ENCODE data around the gene TRIP12. TPM values are rescaled to one million over a fixed set of nuclear protein-coding genes. Genes with fewer than 3 reads are reported as not detected.
"Not testable (repeated sequence)": the region's sequence is repeated elsewhere in the genome, so short reads cannot be mapped to it uniquely, and the experiment has no call there.

TRIP12 gene
- polyA plus RNA-seq, 4 donors: 153 to 198 (median 182) TPM

DNA sequence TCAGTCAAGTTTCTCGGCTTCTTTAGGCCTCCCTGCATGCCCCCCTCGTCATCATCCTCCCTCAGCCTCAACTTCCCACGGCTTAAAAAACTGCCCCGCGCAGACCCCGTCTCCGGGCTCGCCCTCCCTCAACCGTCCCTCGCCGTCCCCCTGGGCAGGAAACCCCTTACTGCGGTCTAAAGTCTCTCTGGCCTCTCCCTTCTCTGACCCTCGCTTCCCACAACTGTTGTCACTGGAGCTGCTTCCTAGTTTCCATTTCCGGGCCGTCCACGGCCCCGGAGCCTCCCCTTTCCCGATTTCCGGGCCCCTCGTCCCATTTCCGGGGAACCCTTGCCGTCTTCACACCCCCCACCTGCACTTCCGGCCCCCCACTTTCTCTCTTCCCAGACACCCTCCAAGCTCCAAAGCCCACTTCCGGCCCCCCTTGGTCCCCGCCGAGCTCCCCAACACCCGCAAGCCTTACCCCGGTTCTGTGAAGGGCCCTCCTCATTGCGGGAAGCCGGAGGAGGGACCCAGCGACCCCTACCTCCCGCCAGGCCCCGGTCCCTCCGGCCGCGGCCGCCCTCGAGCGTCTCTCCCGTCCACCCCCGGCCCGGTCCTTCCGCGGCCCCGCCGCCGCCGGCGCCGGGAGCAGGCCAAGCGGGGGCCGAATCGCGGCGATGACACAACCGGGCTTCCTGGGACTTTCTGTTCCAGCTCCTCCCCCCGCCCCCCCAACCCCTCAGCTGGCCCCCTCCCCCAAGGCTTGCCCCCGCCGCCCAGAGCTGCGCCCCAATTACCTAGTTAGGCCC is 513 bp downstream of the TRIP12 start:
- peak in 3 of 4 donors; percentile 33 to 45 (median 38) for DNase-seq (ENCODE audit: low read depth in 4 of 4, low spot score in 3 of 4)

DNA sequence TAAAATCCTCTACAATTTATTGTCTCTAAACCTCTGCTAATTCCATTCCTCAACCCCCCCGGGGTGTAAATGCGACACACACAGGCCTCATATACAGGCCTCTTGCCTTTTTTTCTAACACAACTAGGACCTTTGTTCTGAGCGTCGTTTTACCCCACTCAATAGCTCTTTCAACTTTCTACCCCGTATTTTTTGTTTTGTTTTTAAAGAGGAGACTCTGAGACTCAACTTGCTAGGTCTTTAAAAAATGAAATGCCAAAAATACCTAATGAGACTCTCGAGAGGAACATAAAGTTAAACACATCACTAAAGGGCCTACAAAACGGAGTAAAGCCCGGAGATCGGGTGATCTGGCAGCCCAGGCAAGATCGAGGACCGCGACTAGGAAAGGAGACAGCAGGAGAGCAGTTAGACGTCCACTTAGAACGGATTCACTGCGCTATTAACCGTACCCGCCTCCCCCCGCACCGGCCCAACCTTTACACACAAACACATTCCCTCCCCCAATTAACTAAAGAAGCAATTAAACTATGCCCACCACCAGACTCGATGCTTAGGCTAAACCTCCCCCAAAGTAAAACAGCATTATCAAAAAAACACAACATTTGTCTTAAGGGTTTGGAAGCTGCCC is 1.7 kb downstream of the TRIP12 start:
- DNase-seq (ENCODE audit: low read depth in 4 of 4, low spot score in 3 of 4): no peak

DNA sequence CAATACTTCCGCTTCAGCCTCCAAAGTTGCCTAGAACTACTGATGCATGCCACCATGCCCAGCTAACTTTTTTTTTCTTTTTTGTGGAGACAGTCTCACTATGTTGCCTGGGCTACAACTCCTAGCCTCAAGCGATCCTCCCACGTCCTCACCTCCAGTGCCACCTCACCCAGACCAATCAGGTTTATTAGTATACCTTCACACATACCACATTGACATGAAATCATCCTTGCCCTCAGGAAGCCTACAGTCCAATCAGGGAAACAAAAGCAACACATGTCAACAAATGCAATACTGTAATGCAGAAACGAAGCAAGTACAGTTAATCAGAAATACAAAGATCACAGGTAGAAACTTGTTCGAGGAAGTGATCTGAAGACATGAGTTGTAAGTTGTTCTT is 4.0 kb downstream of the TRIP12 start:
- DNase-seq (ENCODE audit: low read depth in 4 of 4, low spot score in 3 of 4): no peak

GRCh38 chr2:229914171-229914570 is 7.6 kb downstream of the TRIP12 start:
- no peak for DNase-seq (ENCODE audit: low read depth in 4 of 4, low spot score in 3 of 4)

DNA sequence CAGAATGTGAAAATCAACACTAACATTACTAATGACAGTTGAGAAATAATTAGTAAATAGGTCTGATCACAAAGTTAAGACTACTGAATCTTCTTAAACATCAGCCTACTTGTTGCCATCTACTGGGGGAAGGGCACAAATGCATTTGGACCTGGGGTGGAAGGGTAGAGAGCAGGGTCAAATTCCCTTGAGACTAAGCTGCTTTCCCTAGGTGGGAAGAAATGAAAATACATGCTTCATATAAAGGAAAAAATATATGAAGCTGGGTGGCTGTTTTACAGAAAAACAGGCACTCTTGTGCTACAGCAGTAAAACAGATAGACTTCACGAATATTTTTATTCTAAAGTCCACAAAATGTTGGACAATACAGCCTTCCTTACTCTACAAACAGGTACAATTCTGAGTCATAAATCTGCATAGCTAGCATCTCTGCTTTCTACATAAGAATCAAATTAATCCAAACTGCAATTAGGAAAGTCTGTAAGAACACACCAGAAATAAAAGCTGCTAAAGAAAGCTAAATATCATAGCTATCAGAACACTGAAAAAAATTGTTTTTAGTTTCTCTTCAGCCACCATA is 10.9 kb downstream of the TRIP12 start:
- no peak for DNase-seq (ENCODE audit: low read depth in 4 of 4, low spot score in 3 of 4)

DNA sequence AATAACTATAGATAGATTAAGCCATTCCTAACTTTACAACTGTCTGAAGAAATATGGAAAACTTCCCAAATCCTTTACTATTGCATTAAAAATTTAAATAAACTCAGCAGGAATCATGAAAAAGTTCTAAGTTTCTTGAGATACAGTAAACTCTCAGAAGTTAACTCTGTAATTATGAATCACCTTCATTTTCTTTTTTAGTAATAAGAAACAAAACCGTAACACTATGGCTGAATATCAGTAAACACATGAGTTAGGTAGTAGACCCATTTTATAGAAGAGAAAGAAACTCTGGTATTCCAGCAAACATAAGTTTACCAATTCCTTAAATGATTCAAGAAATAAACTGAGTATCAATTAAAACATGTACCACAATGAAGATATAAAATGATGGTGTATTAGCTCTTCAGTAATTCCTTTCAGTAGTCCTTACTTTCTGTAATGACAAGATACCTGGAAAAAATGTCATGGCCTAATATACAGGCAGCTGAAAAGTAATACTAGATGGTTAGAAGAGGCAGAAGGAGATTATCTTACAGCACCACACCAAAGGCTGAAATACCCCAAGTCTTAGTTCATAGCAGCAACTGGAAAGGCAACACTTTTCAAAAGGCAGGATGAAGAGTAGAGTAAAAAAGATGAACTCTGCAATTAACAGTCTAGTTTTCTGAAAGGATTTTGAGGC is 11.5 kb downstream of the TRIP12 start:
- DNase-seq (ENCODE audit: low read depth in 4 of 4, low spot score in 3 of 4): no peak

- DNase-seq (ENCODE audit: low read depth in 4 of 4, low spot score in 3 of 4): no peak
Measured at GRCh38 chr2:229909090-229909489, 12.7 kb downstream of the TRIP12 start.

- DNase-seq (ENCODE audit: low read depth in 4 of 4, low spot score in 3 of 4): no peak
Measured at GRCh38 chr2:229905601-229906000, 16.2 kb downstream of the TRIP12 start.

GRCh38 chr2:229903037-229903436 is 18.8 kb downstream of the TRIP12 start:
- DNase-seq (ENCODE audit: low read depth in 4 of 4, low spot score in 3 of 4): no peak

DNA sequence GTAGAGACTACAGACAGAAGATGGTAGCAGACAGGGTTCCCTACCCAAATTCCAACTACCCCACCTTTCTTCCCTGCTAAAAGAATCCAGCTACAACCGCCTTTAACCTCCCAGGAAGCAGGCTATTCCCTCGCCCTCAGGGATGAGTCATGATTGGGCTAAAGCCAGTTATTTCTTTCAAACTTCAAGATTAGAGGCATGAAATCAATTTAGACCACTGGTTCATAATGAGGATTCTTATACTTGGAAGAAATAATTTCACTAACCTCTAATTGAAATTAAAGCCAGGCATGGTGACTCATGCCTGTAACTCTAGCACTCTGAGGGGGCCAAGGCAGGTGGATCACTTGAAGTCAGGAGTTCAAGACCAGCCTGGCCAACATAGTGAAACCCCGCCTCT is 20.0 kb downstream of the TRIP12 start:
- DNase-seq (ENCODE audit: low read depth in 4 of 4, low spot score in 3 of 4): no peak

DNA sequence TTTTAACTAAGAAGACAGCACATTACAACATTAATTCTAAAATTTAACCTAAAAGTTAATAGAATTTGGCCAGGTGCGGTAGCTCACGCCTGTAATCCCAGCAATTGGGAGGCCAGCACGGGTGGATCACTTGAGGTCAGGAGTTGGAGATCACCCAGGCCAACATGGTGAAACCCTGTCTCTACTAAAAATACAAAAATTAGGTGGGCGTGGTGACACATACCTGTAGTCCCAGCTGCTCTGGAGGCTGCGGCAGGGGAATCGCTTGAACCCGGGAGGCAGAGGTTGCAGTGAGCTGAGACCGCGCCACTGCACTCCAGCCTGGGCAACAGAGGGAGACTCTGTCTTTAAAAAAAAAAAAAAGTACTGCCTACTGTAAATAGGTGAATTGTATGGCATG is 21.3 kb downstream of the TRIP12 start:
- not testable (repeated sequence) for DNase-seq (ENCODE audit: low read depth in 4 of 4, low spot score in 3 of 4)

DNA sequence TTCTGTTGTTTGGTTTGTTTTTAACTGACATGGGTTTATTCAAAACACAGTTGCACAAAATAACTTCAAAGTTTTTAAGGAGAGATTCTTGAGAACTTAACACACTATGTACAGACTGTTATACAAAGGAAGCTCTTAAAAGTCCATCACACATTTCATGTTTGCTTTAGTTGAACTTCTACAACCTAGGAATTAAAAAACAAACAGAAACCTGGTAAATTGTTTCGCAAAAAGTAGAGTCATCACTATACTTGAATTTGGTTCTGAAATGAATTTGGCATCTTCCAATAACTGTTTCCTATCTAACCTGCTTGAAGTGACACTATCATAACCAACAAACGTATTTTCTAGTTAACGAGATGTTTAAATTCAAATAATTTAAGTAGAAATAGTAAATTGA is 21.8 kb downstream of the TRIP12 start:
- no peak for DNase-seq (ENCODE audit: low read depth in 4 of 4, low spot score in 3 of 4)

DNA sequence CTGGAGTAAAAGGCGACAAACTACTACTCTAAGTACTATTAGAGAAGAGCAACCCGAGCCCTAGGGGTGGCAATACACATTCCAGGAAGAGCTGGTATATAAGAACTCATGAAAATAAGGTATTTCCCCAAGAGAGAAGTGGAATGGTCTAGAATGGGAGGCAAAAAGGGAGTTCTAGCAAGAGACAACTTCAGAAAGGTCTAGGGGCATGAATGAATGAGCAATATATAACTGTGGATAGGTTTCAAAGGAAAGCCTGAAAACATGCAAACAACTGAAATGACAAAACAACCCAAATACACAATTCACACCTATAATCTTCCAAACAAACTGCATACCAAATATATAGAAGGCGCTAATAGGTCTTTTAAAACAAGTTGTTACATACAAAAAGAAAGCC is 22.2 kb downstream of the TRIP12 start:
- no peak for DNase-seq (ENCODE audit: low read depth in 4 of 4, low spot score in 3 of 4)

DNA sequence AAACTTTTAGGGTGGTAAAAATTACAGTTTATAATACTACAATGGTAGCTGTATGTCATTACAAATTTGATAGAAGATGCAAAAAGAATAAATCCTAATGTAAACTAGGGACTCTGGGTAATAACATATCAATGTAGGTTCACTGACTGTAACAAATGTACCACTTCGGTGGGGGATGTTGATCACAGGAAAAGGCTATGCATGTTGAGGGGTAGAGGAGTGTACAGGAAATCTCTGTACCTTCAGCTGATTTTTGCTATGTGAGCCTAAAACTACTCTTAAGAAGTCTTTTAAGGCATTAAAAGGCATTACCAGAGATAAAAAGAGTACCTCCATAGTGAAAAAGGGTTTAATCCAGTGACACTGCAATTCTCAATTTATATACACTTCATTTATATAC is 25.0 kb downstream of the TRIP12 start:
- DNase-seq (ENCODE audit: low read depth in 4 of 4, low spot score in 3 of 4): no peak

- no peak for DNase-seq (ENCODE audit: low read depth in 4 of 4, low spot score in 3 of 4)
Measured at GRCh38 chr2:229889023-229889422, 32.8 kb downstream of the TRIP12 start.

DNA sequence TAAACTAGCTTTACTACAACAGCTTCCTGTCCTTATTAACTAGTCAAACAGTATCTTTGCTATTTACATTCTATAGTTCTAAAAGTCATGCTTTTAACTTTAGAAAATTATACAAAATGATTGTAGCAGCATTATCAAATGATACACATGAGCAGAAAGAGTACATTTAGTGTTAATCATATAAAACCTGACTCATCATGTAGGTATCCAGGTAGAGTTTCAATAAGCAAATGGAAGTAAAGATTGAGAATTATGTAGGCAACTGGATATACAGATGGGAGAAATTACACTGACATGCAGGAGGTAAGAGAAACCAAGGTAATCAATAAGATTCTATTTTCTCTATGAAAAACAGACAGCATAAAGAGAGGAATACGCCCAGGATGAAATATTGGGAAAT is 33.8 kb downstream of the TRIP12 start:
- no peak for DNase-seq (ENCODE audit: low read depth in 4 of 4, low spot score in 3 of 4)

DNA sequence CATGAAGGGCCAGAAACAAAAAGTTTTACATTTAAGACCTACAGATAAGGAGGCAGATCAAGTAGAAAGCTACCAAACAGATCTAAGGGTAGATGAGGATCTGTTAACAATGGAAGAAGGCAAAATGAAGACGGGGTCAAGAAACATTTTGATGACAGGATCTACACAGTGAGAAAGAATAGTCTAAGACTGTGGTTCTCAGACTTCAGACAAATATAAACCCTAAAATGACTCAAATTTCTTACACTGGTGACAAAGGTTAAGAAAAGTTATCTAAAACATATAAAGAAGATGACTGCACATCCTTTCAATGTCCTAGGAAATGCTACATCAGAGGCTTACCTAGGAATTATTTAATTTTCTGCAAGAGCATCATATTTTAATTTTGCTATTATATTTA is 34.4 kb downstream of the TRIP12 start:
- DNase-seq (ENCODE audit: low read depth in 4 of 4, low spot score in 3 of 4): no peak

DNA sequence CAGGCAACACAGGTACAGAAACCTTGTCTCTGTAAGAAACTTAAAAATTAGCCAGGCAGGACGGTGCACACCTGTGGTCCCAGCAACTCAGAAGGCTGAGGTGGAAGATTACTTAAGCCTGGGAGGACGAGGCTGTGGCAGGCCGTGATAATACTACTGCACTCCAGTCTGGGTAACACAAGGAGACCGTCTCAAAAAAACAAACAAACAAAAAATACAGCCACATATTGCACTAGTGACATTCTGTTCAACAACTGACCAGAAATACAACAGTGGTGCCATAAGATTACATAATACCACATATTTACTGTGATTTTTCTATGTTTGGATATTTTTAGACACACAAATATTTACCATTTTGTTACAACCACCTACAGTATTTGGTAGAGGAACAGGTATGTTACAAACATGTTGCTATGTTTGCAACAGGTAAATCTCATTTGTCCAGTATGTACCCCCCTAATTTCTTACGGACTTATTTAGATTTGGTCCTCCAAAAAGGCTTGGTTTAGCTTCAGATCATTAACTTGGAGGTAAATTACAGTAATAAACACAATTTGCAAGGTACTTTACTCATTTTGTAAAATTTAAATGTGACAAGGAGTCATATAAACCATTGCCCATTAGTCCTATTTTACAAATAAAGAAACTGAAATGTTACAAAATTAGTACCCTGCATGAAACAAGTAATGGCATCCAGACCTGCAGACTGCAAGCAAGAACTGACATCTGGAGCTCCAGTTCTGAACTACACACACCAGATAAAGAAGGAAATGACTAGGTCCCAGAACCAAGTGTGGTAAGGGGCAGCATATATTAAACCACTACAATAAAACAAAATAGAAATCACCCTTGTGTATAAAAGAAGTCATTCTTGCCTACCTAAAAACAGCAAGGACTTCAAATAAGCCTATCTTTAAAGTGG is 36.8 kb downstream of the TRIP12 start:
- DNase-seq (ENCODE audit: low read depth in 4 of 4, low spot score in 3 of 4): no peak

DNA sequence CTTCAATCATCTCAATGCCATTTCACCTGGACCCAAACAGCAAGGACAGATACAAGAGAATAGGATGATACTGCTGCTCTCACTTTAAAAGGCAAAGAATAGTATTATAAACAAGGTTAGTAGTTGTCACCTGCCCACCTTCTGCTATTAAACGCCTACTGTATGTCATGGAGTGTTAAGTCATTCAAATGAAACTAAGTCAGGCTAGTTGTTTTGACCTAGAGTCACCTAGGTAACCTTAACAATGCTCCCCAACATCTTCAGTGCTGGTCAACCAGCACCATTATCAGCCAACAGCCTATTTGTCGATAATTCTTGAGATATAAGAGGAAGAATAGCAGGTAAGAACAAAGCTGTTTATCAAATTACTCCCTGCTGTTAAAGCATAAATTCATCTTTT is 39.2 kb downstream of the TRIP12 start:
- DNase-seq (ENCODE audit: low read depth in 4 of 4, low spot score in 3 of 4): no peak

- no peak for DNase-seq (ENCODE audit: low read depth in 4 of 4, low spot score in 3 of 4)
Measured at GRCh38 chr2:229880892-229881586, 40.8 kb downstream of the TRIP12 start.
